GM19372 (cell line): ENCODE data around the gene ECHS1.
"Not testable (repeated sequence)": the region's sequence is repeated elsewhere in the genome, so short reads cannot be mapped to it uniquely, and the experiment has no call there.

Experiments
- ATAC-seq: cut with Tn5 transposase; IDR thresholded peaks from one replicate; pipeline ENCODE4 v1.9.1; 2021; ENCODE audit warnings: mild to moderate bottlenecking, low read depth, moderate library complexity; ENCODE audit not compliant: unreplicated experiment

The ECHS1 gene

GRCh38 chr10:133379801-133380666 lies 6.9 kb upstream of the ECHS1 start:
- ATAC-seq = no peak

- peak; percentile 49 for ATAC-seq
Measured at GRCh38 chr10:133379152-133379800, 6.1 kb upstream of the ECHS1 start, which contains the start of gene PAOX. Gene PAOX, plus strand, starts transcription at chr10:133379262. Its CDS starts 55 bp downstream, at chr10:133379317.

GRCh38 chr10:133378251-133379096 lies 5.3 kb upstream of the ECHS1 start:
- ATAC-seq = peak; percentile 50

GRCh38 chr10:133377818-133378250 lies 4.7 kb upstream of the ECHS1 start:
- ATAC-seq = no peak

- no peak for ATAC-seq
Measured at GRCh38 chr10:133377025-133377817, 4.1 kb upstream of the ECHS1 start.

GRCh38 chr10:133376183-133376582 lies 3.0 kb upstream of the ECHS1 start:
- ATAC-seq = not testable (repeated sequence)

GRCh38 chr10:133375357-133376115 lies 2.4 kb upstream of the ECHS1 start:
- no peak for ATAC-seq

- ATAC-seq = no peak
Measured at GRCh38 chr10:133372507-133372906, 647 bp downstream of the ECHS1 start.

- no peak for ATAC-seq
Measured at GRCh38 chr10:133370030-133370786, 2.9 kb downstream of the ECHS1 start.

GRCh38 chr10:133368153-133368552 lies 5.0 kb downstream of the ECHS1 start:
- ATAC-seq = no peak

- ATAC-seq = not testable (repeated sequence)
Measured at GRCh38 chr10:133367461-133367860, 5.7 kb downstream of the ECHS1 start.

GRCh38 chr10:133366751-133367150 lies 6.4 kb downstream of the ECHS1 start:
- no peak for ATAC-seq

GRCh38 chr10:133366130-133366478 lies 7.0 kb downstream of the ECHS1 start:
- ATAC-seq = no peak

GRCh38 chr10:133365461-133366129 lies 7.6 kb downstream of the ECHS1 start:
- no peak for ATAC-seq

GRCh38 chr10:133364645-133365431 lies 8.3 kb downstream of the ECHS1 start:
- no peak for ATAC-seq

GRCh38 chr10:133362846-133363245 lies 10.3 kb downstream of the ECHS1 start:
- ATAC-seq = no peak

GRCh38 chr10:133361773-133362441 lies 11.2 kb downstream of the ECHS1 start:
- ATAC-seq = no peak
